ENCODE results near the gene RPL7A. TPM values are rescaled to one million over a fixed set of nuclear protein-coding genes. Genes with fewer than 3 reads are reported as not detected.

Gene RPL7A
- total and polyA plus RNA-seq, 3 donors from 2014 or later = 856 to 1,924 (median 1,453) TPM

GRCh38 chr9:133304158-133304470 is 43.9 kb upstream of the RPL7A start:
- TF ChIP-seq POLR2A (IDR thresholded peaks at IDR 0.05) = no peak
- no peak for TF ChIP-seq CTCF (IDR thresholded peaks at IDR 0.05)
- no peaks in the 10 kb centered on the region for H3K27me3 ChIP-seq
- no peaks in the 10 kb centered on the region for H3K4me1 ChIP-seq
- DNase-seq = no peak
- H3K9me3 ChIP-seq = no peaks in the 10 kb centered on the region
- intact Hi-C loops (cut with DNase I; ENCODE audit: low total_unique reads) = no loop called here
- H3K4me3 ChIP-seq = no peak overlapping the region
- no peak overlapping the region for H3K27ac ChIP-seq
- no peaks in the 10 kb centered on the region for H3K36me3 ChIP-seq (ENCODE audit: low read depth, missing control alignments)
- 63 to 81% methylated on average over 9 to 13 of the region's 13 CpGs for WGBS, 2 donors

GRCh38 chr9:133304477-133305377 is 43.3 kb upstream of the RPL7A start:
- DNase-seq = no peak
- Histone ChIP-seq H3K27me3 (no peaks in the 10 kb centered on the region), H3K4me3 (no peak overlapping the region), H3K9me3 (no peaks in the 10 kb centered on the region), H3K4me1 (no peaks in the 10 kb centered on the region), H3K27ac (no peak overlapping the region), H3K36me3 (ENCODE audit: low read depth, missing control alignments) (no peaks in the 10 kb centered on the region)
- TF ChIP-seq CTCF (IDR thresholded peaks at IDR 0.05) (no peak), POLR2A (IDR thresholded peaks at IDR 0.05) (no peak)
- intact Hi-C loops (cut with DNase I; ENCODE audit: low total_unique reads) = no loop called here
- 88 to 92% methylated on average over 24 to 38 of the region's 38 CpGs for WGBS, 2 donors

- no peaks in the 10 kb centered on the region for H3K4me1 ChIP-seq
- 82 to 89% methylated on average over 19 to 23 of the region's 23 CpGs for WGBS, 2 donors
- no peak for DNase-seq
- H3K36me3 ChIP-seq (ENCODE audit: low read depth, missing control alignments) = no peaks in the 10 kb centered on the region
- H3K27ac ChIP-seq = no peak overlapping the region
- intact Hi-C loops (cut with DNase I; ENCODE audit: low total_unique reads) = no loop called here
- no peaks in the 10 kb centered on the region for H3K27me3 ChIP-seq
- TF ChIP-seq CTCF (IDR thresholded peaks at IDR 0.05) = no peak
- no peak for TF ChIP-seq POLR2A (IDR thresholded peaks at IDR 0.05)
- no peak overlapping the region for H3K4me3 ChIP-seq
- H3K9me3 ChIP-seq = no peaks in the 10 kb centered on the region
These were observed 42.3 kb upstream of the RPL7A start for GRCh38 chr9:133305731-133306130.

- no peaks in the 10 kb centered on the region for H3K4me1 ChIP-seq
- DNase-seq = no peak
- H3K27me3 ChIP-seq = no peaks in the 10 kb centered on the region
- H3K9me3 ChIP-seq = no peaks in the 10 kb centered on the region
- intact Hi-C loops (cut with DNase I; ENCODE audit: low total_unique reads) = no loop called here
- WGBS, 2 donors = 69 to 84% methylated on average over 22 to 31 of the region's 31 CpGs
- H3K27ac ChIP-seq = no peak overlapping the region
- no peak for TF ChIP-seq POLR2A (IDR thresholded peaks at IDR 0.05)
- TF ChIP-seq CTCF (IDR thresholded peaks at IDR 0.05) = no peak
- H3K36me3 ChIP-seq (ENCODE audit: low read depth, missing control alignments) = no peaks in the 10 kb centered on the region
- no peak overlapping the region for H3K4me3 ChIP-seq
These were observed 41.5 kb upstream of the RPL7A start for GRCh38 chr9:133306242-133307204.
